Measurements from ENCODE around the gene ERICH4.
"Not testable (repeated sequence)": the region's sequence is repeated elsewhere in the genome, so short reads cannot be mapped to it uniquely, and the experiment has no call there.

- TF ChIP-seq ZNF785 (CRISPR knock-in tag; IDR thresholded peaks at IDR 0.05); YY1 (IDR thresholded peaks at IDR 0.05; ENCODE audit: borderline replicate concordance in 1 of 3, control insufficient read depth in 1 of 3, extremely low read depth in 1 of 3, insufficient read depth in 3 of 3, insufficient read length in 1 of 3, insufficient replicate concordance in 2 of 3, low read depth in 1 of 3, low read length in 2 of 3); HIVEP1 (CRISPR knock-in tag; IDR thresholded peaks at IDR 0.05); ZNF134 (CRISPR knock-in tag; conservative IDR thresholded peaks at IDR 0.05); ATF3 (IDR thresholded peaks at IDR 0.05); ATF3 (CRISPR knock-in tag; conservative IDR thresholded peaks at IDR 0.05); CTCF (IDR thresholded peaks at IDR 0.05 in 2 of 3, conservative IDR thresholded peaks at IDR 0.05 in 1 of 3; ENCODE audit: insufficient read depth in 2 of 3, low read depth in 1 of 3, low read length in 3 of 3); ZNF318 (IDR thresholded peaks at IDR 0.05; ENCODE audit: borderline replicate concordance in 1 of 2, low read depth in 1 of 2); ARID4B (CRISPR knock-in tag; IDR thresholded peaks at IDR 0.05); CEBPZ (IDR thresholded peaks at IDR 0.05; ENCODE audit: borderline replicate concordance, low read depth, low read length): not testable (repeated sequence)
Observed at GRCh38 chr19:41486953-41487352, 44.0 kb downstream of the ERICH4 start.
